PC-9 (cell line): ENCODE data around the gene PLAGL1.

ENCODE experiments used
- CTCF ChIP-seq: fragments of 200-600 bp; sonication (generic); conservative IDR thresholded peaks from 2 replicates; pipeline ENCODE4 v1.6.1; 2017; ENCODE audit warnings: mixed run types, antibody characterized with exemption, mild to moderate bottlenecking, moderate library complexity
- EZH2 ChIP-seq: fragments of 200-600 bp; sonication (generic); IDR thresholded peaks from 2 replicates; pipeline ENCODE4 v1.8.0; 2017; ENCODE audit warnings: antibody characterized with exemption, low read depth

DNA sequence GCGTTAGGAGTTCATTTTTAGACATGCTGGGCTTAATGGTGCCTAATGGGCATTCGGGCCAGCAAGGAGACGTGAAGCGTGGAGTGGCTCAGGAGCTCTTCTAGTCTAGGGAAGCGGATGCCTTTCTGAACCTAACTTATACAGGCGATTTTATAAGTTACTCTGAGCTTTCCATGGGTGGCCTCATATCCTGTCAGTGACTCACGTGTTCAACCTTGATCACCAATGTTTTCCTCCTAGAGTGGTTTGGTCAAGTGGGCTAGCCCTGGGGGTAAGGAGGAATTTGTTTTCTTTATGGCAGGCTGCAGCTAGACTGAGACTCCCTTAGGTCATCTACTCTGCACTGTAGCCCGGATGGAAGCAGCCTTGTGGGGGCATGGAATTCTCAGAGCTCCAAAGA is 52.1 kb downstream of the PLAGL1 start:
- TF ChIP-seq CTCF (no peak), EZH2 (no peak)
